Lower leg skin (tissue), 4 donors: ENCODE results near the gene ATXN3. TPM values are rescaled to one million over a fixed set of nuclear protein-coding genes. Genes with fewer than 3 reads are reported as not detected.

ENCODE experiments used
- DNase-seq, 2 donors: peaks; one replicate each; pipeline ENCODE4 v3.0.0-alpha.2; 2019; ENCODE audit warnings: low spot score in 2 of 2
- H3K4me3 ChIP-seq: fragments of 200-600 bp; sonication (generic); 2 replicates; pipeline ENCODE4 v1.5.1; 2017; ENCODE audit warnings: mild to moderate bottlenecking, low read depth; ENCODE audit not compliant: poor library complexity, severe bottlenecking
- POLR2A ChIP-seq, 2 donors: fragments of 450-650 bp; IDR thresholded peaks; one replicate each; pipeline ENCODE4 v1.6.1; 2016 to 2017; ENCODE audit warnings: antibody characterized with exemption in 2 of 2, mild to moderate bottlenecking in 1 of 2, moderate library complexity in 1 of 2
- WGBS, 2 donors: methylation state at CpG; one replicate each; pipeline ENCODE4 v1.1.5; 2018; 5-methylcytosine and 5-hydroxymethylcytosine counted together
- intact Hi-C: fragments of 100-400 bp; cut with DNase I; formaldehyde crosslinking; loops from one replicate; pipeline ENCODE4 v1.15.0; 2023; ENCODE audit warnings: low total_unique reads
- total RNA-seq, 4 donors: library from RNA; depleted of rRNA; stranded (reverse); fragments of >200 nt; gene quantifications; one replicate each; pipeline ENCODE4 v1.1.0, GENCODE V29; 2016
- TF ChIP-seq, protein P1 (sequence below), 3 donors: fragments of 450-650 bp; IDR thresholded peaks; one replicate each; pipeline ENCODE4 v1.5.1; 2016; ENCODE audit warnings: antibody characterized with exemption in 3 of 3, mild to moderate bottlenecking in 3 of 3, moderate library complexity in 2 of 3

The ATXN3 gene
- total RNA-seq, 4 donors from 2014 or later = 34.7 to 57.5 (median 45.4) TPM

DNA sequence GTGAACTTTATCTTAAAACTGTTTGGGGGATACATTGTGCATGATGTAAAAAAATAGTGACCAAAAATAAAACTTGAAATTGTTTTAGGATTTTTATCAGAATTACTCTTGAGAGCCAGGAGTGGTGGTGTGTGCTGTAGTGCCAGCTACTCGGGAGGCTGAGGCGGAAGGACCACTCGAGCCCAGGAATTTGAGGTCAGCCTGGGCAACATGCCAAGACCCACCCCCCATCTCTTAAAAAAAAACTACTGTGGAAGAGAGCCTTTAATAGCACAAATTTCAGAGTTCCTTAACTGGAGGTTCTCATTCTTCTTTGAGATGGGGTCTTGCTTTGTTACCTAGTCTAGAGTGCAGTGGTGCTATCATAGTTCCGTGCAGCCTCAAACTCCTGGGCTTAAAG, 36.9 kb upstream of the ATXN3 start:
- no peak overlapping the region for H3K4me3 ChIP-seq
- intact Hi-C loops = no loop called here
- TF ChIP-seq, protein P1, sequence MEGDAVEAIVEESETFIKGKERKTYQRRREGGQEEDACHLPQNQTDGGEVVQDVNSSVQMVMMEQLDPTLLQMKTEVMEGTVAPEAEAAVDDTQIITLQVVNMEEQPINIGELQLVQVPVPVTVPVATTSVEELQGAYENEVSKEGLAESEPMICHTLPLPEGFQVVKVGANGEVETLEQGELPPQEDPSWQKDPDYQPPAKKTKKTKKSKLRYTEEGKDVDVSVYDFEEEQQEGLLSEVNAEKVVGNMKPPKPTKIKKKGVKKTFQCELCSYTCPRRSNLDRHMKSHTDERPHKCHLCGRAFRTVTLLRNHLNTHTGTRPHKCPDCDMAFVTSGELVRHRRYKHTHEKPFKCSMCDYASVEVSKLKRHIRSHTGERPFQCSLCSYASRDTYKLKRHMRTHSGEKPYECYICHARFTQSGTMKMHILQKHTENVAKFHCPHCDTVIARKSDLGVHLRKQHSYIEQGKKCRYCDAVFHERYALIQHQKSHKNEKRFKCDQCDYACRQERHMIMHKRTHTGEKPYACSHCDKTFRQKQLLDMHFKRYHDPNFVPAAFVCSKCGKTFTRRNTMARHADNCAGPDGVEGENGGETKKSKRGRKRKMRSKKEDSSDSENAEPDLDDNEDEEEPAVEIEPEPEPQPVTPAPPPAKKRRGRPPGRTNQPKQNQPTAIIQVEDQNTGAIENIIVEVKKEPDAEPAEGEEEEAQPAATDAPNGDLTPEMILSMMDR (IDR thresholded peaks at IDR 0.05) = no peak
- TF ChIP-seq POLR2A (IDR thresholded peaks at IDR 0.05) = no peak
- 70 to 71% methylated on average over 4 of the region's 4 CpGs for WGBS, 2 donors
- DNase-seq = no peak

- no peak overlapping the region for H3K4me3 ChIP-seq
- TF ChIP-seq, protein P1 (IDR thresholded peaks at IDR 0.05) = no peak
- TF ChIP-seq POLR2A (IDR thresholded peaks at IDR 0.05) = no peak
- no peak for DNase-seq
- WGBS, 2 donors = 29 to 48% methylated on average over 1 of the region's 1 CpG
- intact Hi-C loops = no loop called here
Observed at GRCh38 chr14:92135269-92135668, 28.9 kb upstream of the ATXN3 start.

DNA sequence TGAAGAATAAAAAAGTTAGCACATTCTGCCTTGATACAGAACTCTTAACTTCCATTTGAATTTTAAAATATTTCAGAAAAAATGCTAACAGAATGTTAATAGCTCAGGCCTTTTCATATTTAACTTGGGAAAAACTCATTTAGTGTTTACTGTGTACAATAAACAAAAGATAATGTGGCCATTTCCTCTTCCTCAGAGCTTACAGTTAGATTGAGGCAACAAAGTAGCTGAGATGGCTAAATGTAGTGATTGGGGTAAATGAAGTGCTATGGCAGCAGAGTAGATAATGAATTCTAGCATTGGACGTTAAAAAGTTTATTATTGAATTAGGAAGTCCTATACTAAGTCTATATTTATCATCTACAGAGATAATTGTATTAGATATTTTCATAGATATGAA, 28.1 kb upstream of the ATXN3 start:
- intact Hi-C loops = no loop called here
- TF ChIP-seq, protein P1 (IDR thresholded peaks at IDR 0.05) = no peak
- 70 to 73% methylated on average over 1 of the region's 1 CpG for WGBS, 2 donors
- DNase-seq = no peak
- no peak overlapping the region for H3K4me3 ChIP-seq

- H3K4me3 ChIP-seq = peak overlapping the region; percentile 87
- intact Hi-C loops = no loop called here
- TF ChIP-seq, protein P1 (IDR thresholded peaks at IDR 0.05) = no peak
- no peak for TF ChIP-seq POLR2A (IDR thresholded peaks at IDR 0.05)
- WGBS, 2 donors = 28 to 33% methylated on average over 9 of the region's 9 CpGs
- no peak for DNase-seq
Observed at GRCh38 chr14:92122761-92123160, 16.4 kb upstream of the ATXN3 start.

GRCh38 chr14:92122351-92122677, 15.9 kb upstream of the ATXN3 start:
- intact Hi-C loops = no loop called here
- TF ChIP-seq POLR2A (IDR thresholded peaks at IDR 0.05) = no peak
- TF ChIP-seq, protein P1 (IDR thresholded peaks at IDR 0.05) = no peak
- 0% methylated on average over 22 of the region's 22 CpGs for WGBS, 2 donors

GRCh38 chr14:92121670-92122350, 15.4 kb upstream of the ATXN3 start, which contains the start of the genes CPSF2 and NDUFB1:
Gene CPSF2 (plus strand): TSS chr14:92121969. CDS start chr14:92130985, 9,016 bp downstream.
Gene NDUFB1 (minus strand): TSS chr14:92121706. CDS start chr14:92117637, 4,069 bp downstream.
- 0% methylated on average over 52 to 54 of the region's 55 CpGs for WGBS, 2 donors
- intact Hi-C loops = no loop called here
- DNase-seq = peak; percentile 75 to 96
- H3K4me3 ChIP-seq = peak within 1 kb of the TSS; percentile 87
- TF ChIP-seq, protein P1 (IDR thresholded peaks at IDR 0.05) = peak in 1 of 3 donors; percentile 9
- TF ChIP-seq POLR2A (IDR thresholded peaks at IDR 0.05) = no peak

More at GRCh38 chr14:92122351-92122677, 15.9 kb upstream of the ATXN3 start:
- no peak for DNase-seq
- H3K4me3 ChIP-seq = peak overlapping the region; percentile 87
